Neural progenitor cell (in vitro differentiated cells): ENCODE results near the gene E4F1.

ENCODE experiments used
- CTCF ChIP-seq: fragments of 200-600 bp; sonication (generic); IDR thresholded peaks from 2 replicates; pipeline ENCODE4 v1.5.1; 2017; ENCODE audit warnings: antibody characterized with exemption, mild to moderate bottlenecking
- EZH2 ChIP-seq: fragments of 200-600 bp; sonication (generic); IDR thresholded peaks from 2 replicates; pipeline ENCODE4 v1.6.1; 2017; ENCODE audit warnings: antibody characterized with exemption, mild to moderate bottlenecking, moderate library complexity
- EZH2phosphoT487 ChIP-seq: fragments of 200-600 bp; sonication (generic); IDR thresholded peaks from 2 replicates; pipeline ENCODE4 v1.6.1; 2017; ENCODE audit warnings: antibody characterized with exemption

GRCh38 chr16:2181952-2182351, 41.4 kb upstream of the E4F1 start:
- TF ChIP-seq CTCF: no peak
- no peak for TF ChIP-seq EZH2phosphoT487
- TF ChIP-seq EZH2: no peak
